HG02938 (cell line): Measurements from ENCODE around the gene HSP90AA1.
"Not testable (repeated sequence)": the region's sequence is repeated elsewhere in the genome, so short reads cannot be mapped to it uniquely, and the experiment has no call there.

ENCODE experiments used
- ATAC-seq: cut with Tn5 transposase; IDR thresholded peaks from one replicate; pipeline ENCODE4 v1.9.1; 2021; ENCODE audit warnings: mild to moderate bottlenecking, moderate library complexity; ENCODE audit not compliant: unreplicated experiment

The HSP90AA1 gene

DNA sequence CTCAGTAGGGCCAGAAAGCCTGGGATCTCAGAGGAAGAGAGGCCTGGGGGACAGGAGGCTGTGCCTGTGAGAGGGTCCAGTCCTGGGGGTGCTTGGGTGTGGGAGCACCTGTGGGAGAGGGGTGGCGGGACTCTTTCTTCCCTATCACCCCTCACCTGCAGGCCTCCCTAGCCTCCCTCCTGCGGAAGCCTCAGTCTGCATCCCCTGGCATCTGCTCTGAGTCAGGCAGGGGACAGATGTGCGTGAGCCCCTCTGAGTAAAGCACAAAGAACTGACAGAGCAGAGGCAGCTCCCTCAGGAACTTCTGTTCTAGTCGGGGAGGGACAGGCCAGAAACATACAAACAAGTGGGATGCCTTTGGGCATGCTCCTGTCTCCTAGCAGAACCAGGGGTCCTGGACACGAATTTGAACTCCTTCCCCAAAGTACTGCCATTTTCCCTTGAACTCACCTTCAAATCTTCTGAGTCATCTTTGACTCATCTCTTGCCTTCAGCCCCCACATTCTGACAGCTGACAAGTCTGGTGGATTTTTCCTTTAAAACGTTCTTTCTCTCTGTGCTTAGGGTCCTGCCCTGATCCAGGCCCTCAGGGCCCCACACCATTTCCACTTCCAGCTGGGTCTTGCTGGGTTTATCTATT is 8.5 kb upstream of the HSP90AA1 start:
- no peak for ATAC-seq

DNA sequence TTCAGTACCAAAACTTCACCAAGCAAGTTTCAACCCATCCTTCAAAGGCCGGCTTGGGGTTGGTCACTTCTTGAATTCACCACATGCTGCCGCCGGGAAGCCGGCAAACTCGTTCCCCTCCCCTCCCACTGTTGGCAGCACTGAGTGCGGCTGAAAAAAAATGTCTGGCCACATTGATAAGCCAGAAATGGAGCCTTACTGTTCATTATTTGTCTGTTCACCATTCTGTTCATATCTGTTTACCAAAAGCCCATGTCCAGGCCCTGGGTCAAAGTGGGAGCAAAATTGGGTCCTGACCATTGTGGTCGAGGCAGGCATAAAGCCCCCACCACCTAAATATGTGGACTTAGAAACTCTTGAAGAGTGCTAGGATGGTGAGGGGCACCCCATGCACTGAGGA is 7.3 kb upstream of the HSP90AA1 start:
- no peak for ATAC-seq

DNA sequence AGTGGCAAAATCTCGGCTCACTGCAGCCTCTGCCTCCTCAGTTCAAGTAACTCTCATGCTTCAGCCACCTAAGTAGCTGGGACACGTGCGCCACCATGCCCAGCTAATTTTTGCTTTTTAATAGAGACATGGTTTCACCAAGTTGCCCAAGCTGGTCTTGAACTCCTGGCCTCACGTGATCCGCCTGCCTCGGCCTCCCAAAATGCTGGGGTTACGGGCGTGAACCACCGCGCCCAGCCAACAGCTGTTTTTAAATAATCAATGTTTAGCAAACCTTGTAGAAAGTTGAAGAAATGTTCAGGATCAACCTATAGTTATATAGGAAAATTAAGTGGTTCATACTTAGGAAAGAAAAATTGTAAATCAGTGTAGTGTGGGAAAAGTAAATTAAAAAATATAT is 6.0 kb upstream of the HSP90AA1 start:
- ATAC-seq, result no peak

DNA sequence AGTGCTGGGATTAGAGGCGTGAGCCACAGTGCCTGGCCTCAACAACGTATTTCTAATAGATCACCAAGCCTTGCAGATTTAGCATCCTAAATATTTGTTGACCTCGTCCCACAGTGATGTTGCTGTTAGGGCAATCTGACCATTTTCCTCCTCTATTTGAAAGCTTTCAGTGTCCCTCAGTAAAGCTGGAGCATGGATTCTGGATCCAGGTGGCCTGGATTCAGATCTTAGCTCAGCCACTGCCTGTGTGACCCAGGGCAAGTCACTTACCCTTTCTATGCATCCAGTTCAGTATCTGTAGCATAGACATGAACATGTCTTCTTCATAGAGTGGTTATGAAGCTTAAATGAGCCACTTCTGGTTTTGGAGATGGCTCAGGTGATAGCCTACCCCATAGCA is 3.9 kb upstream of the HSP90AA1 start:
- ATAC-seq, result no peak

DNA sequence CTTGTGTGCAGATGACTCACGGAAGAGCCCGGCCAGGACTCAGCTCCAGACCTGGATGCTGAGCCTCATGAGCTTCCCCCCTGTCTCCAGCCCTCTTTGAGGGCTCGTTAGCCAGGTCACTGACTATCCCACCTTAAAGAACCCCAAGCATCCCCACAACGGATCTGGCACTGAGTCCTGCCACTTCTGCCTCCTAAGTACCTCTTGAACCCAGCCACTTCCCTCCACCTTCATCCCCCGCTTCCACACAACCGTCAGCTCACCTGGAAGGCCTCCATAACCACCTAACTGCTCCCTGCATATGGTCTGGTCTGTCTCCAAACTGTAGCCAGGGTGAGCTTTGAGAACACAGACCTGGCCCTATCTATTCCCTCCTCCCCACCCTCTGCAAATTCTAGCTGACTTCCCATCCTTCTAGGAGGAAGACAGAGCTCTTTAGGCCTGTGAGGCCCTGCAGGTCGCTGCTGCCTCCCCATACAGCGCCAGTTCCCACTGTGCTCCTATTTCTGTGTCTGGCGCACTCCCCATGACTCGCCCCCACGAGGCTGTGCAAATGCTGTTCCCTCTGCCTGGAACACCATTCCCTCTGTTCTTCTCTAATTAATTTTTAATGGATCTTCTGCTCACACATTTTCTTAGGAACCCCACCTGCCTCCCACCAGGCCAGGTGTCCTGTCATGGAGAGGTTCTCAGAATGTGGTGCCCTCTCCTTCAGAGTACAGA is 2.9 kb upstream of the HSP90AA1 start:
- ATAC-seq, result no peak

DNA sequence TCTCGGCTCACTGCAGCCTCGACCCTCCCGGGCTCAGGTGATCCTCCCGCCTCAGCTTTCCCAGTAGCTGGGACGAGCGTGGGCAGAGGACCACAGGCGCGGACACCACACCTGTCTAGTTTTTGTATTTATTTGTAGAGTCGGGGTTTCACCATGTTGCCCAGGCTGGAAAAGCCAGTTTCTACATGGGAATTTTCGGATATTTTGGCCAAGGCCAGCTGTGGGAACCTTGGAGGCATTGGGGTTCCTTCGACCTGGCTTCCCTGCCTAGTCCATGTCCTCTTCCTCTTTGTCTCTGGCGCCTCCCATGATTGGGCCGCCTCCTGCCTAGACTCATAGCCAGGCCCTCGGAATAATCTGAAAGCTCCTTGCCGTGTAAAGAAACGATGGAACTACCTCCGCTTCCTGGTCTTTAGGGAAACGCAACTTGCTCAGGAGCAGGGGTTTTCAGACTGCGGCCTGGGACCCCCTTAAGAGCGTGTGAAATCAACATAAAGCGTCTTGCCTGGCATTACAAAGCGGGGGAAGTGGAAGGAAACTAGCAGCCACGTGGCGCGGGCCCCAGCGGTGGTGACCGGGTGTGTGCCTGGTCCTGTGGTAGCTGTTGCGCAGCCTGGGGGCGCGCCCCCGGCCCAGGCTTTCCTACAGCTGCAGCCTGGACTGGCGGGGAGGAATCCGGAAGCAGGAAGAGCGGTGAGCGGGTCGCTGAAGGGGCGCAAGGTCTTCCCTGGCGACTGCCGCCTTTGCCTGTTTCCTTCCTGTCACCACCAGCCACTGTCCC is 1.4 kb upstream of the HSP90AA1 start:
- no peak for ATAC-seq

DNA sequence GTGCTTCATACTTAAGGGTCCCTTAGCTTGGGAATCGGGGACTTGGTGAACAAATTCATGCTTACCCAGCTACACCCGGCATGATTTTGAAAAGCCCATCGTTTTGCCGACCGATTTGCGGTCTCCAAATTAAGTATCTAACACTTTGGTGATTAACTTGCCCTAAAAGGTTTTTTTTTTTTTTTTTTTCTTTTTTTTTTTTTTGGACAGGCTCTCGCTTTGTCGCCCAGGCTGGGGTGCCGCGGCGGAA is 843 bp upstream of the HSP90AA1 start:
- ATAC-seq, result no peak

DNA sequence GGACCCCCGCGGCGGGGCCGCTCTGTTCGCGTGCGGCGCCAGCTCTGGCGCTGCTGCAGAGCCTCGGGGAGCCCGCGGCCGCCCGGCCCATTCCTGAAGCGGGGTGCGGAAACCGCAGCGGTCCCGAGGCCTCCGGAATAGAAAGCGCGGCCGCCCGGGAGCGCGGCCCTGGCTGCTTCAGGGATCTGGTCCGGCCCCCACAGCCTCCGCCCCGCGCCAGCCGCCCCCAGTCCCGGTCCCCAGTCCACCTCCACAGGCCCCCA is 204 bp downstream of the HSP90AA1 start:
- ATAC-seq, result no peak

DNA sequence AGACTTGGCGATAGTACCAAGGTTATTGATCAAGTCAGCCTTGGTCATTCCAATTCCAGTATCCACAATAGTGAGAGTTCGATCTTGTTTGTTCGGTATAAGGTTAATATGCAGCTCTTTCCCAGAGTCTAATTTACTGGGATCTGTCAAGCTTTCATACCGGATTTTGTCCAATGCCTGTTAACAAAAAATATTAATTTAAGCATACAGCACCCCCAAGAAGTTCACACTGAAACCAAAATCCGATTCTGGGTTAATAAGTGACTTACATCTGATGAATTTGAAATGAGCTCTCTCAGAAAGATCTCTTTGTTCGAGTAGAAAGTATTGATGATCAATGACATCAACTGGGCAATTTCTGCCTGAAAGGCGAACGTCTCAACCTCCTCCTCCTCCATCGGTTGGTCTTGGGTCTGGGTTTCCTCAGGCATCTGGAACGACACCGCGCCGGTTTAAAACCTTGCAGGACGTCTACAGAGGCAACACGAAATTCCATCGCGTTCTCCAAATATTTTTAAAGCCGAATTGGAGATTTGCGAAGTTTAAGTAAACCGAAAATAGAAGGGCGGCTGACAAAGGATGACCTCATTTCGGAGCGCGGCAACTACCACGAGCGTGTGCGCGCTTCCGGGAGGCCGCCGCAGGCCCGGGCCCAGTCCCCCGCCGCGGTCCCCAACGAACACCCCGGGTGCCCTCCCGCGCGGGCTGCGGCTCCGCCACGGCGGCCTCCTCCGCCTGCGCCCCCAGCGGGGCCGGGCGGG is 716 bp downstream of the HSP90AA1 start:
- peak; percentile 35 for ATAC-seq

DNA sequence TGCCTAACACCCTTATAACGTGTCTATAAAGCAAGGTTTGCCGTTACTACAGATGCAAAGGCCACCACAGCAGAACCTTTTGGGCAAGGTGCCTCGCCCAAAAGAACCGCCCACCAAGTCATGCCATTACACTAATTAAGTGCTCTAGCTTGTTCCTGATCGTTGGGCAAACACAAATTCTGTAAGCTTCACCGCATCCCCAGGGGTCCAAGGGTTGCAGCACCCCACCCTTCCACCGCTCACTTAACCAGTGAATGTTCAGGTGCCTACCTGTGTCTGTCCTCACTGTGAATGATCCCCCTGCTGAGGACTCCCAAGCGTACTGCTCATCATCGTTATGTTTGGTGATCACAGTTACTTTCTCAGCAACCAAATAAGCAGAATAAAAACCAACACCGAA is 1.4 kb downstream of the HSP90AA1 start:
- no peak for ATAC-seq

DNA sequence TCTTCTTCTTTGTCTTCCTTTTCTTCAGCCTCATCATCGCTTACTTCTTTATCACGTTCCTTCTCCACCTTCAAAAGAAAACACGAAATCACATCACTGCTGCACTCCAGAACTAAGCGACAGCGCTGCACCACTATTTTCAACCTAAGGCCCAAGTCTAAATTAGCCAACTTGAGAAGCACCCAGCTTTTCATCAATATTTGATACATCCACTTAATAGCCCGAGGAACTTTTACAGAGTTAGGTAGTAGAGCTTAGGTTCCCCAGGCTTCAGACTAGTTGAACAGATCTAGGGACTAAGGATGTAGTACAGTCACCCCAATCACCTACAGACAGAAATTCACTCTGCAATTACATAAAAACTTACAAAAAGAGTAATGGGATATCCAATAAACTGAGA is 1.9 kb downstream of the HSP90AA1 start:
- ATAC-seq, result no peak

DNA sequence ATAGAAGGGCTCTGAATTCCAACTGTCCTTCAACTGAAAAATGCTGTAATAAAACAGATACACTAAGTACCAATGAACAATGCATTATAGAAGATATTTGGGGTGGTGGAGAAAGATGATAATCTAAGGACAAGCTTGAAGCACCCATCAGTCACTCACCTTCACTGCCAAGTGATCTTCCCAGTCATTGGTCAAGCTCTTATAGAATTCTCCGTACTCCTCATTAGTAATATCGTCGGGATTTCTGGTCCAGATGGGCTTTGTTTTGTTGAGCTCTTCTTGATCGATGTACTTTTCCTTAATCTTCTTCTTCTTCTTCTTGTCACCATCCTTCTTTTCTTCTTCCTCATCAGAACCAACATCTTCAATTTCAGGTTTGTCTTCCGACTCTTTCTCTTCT is 2.3 kb downstream of the HSP90AA1 start:
- ATAC-seq, result not testable (repeated sequence)

DNA sequence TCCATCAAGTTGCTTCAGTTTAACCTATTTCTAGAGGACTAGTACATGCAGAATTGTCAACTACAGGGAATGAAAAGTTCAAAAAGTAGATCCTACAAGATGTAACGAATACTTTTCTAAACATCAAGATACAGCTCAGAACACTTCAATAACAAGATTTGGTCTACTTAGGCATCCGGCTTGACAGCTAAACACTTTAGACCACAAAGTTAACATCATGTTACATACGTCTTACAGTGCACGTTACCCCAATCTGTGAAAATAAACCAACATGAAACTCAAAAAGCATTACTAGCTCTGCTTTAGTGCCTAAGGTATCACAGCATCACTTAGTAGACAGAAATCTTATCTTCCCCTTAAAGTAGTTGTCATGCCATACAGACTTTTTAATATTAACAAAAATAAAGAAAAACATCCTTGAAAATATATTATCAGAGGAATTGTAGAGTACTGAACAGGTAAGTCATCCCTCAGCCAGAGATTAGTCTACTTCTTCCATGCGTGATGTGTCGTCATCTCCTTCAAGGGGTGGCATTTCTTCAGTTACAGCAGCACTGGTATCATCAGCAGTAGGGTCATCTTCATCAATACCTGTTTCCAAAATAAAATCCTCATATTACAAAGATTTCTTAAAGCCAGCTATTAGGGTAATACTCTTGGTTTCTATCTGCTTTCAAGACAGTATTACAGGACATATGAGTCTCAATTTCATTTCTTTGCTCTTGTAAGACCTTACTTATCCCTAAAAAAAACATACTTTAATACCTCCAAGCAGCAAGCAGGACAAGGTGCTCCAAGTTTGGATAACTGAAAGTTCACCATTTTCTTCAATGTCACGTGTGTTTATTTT is 5.4 kb downstream of the HSP90AA1 start:
- no peak for ATAC-seq

DNA sequence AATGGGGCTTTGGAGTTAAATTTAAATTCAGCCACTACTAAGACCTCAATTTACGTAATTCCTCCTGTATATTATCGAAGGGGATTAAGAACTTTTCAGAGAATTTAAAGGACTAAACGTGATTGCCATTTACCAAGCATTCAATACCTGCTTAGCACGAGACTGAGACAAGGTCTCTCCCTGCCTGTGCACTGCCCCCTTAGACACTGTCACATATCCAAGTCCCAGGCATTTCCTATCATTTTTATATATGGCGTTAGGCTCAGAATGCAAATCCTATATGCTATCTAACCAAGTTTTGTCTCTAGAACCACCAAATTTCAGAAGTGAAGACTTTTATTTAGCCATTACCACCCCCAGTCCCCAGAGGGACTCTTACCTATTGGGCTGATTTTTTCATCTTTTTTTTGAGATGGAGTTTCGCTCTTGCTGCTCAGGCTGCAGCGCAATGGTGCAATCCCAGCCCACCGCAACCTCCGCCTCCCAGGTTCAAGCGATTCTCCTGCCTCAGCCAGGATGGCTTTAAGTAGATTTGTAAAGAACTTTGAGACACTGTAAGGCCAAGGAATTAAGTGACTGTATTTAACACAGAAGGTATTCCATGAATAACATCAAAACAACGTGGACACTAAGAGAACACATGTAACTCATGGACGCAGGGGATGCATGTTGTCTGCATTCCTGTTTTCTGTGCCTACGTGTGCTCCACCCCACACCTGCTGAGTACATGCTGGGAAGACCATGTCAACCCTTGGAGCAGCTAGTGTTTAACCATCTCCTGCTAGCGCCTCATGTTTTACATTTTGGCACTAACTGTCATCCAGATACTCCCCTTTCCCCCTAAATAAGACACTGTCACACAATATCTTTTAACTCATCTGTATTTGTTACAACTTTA is 6.4 kb downstream of the HSP90AA1 start:
- no peak for ATAC-seq

DNA sequence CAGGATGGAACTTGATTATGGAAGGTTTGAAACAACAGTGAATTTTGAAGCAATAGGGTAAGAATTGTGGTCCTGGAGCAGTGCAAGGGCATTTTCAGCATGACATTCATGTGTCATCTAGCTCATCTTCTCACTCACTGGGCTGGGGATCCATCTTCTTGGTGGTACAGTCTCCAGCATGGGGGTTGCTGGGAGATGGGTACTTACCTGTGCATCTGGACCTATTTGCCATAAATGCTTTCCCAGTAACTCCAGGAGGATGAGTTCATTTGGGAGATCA is 7.2 kb downstream of the HSP90AA1 start:
- ATAC-seq, result no peak

DNA sequence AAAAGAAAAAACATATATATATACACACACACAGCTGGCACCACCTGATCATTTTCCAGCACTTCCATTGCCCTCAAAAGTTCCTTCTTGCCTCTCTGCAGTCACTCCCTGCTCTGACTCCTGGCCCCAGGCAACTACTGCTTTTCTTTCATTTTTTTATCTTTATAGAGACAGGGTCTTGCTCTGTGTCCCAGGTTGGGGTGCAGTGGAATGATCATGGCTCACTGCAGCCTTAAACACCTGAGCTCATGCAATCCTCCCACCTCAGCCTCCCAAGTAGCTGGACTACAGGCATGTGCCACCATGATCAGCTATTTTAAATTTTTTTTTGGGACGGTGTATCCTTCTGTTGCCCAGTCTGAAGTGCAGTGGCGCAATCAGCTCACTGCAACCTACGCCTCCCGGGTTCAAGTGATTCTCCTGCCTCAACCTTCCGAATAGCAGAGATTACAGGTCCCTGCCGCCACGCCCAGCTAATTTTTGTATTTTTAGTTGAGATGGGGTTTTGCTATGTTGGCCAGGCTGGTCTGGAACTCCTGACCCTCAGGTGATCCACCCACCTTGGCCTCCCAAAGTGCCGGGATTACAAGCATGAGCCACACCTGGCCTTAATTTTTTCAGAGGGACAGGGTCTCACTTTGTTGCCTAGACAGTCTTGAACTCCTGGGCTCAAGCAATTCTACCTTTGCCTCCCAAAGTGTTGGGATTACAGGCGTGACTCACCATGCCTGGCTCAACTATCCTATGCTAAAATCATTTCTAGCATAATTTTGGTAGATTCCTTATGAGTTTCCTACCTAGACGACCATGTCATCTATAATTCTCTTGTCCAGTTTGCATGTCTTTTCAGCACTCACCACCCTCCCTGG is 7.8 kb downstream of the HSP90AA1 start:
- no peak for ATAC-seq

DNA sequence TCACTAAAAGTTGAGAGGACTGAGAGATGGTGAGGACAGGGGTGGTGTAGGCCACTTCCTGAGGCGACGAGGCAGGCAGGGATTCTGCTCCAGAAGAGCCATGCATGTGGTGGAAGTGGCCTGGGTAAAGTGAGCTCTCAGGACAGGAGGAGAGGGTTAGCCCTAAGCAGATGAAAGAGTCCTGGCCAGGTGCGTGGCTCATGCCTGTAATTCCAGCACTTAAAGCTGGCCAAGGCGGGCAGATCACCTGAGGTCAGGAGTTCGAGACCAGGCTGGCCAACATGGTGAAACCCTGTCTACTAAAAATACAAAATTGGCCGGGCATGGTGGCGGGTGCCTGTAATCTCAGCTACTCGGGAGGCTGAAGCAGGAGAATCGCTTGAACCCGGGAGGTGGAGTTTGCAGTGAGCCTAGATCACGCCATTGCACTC is 8.5 kb downstream of the HSP90AA1 start:
- ATAC-seq, result not testable (repeated sequence)

DNA sequence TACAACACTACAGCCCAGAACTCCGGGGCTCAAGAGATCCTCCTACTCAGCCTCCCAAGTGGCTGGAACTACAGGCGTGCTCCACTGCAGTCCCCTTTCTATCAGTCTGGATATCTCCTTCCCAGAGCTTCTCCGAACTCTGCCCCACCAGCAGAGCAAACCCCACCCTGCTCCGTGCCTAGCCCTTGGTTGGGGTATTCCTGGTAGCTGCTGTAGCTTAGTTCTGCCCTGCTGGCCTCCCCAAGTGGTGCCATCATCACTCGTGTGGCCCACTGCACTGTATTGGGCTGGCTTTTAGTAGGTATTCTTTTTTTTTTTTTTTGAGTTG is 9.5 kb downstream of the HSP90AA1 start:
- no peak for ATAC-seq

DNA sequence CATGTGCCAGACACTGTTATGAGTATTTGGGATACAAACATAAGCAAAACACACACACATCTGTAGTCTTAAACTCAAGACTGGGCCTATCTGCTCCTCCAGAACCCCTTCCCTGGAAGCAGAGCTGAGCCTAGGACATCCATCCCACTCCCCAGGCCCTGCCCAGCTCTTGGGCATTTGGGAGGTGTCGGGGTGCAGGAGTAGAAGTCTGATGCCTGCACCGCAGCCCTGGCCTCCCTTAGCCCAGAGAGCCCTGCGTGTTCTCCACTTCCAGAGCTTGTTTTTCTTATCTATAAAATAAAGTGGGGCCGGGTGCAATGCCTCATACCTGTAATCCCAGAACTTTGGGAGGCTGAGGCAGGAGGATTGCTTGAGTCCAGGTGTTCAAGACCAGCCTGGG is 11.7 kb downstream of the HSP90AA1 start:
- no peak for ATAC-seq
